Keratinocyte (primary cell): Measurements from ENCODE around the gene UQCRQ. TPM values are rescaled to one million over a fixed set of nuclear protein-coding genes. Genes with fewer than 3 reads are reported as not detected.

Experiments used
- DNase-seq: peaks from one replicate; pipeline ENCODE4 v3.0.0-alpha.2; 2011; ENCODE audit warnings: low read depth, missing footprints, low spot score
- FAIRE-seq: peaks from 2 replicates; lab custom pipeline; 2011; peaks lifted over from hg19 to GRCh38; lab: Jason Lieb, UNC
- H2AFZ ChIP-seq: 2 replicates; pipeline ENCODE4 v1.6.0; 2012; ENCODE audit warnings: low read length, control low read depth, inconsistent platforms; ENCODE audit not compliant: control insufficient read depth
- H3K27ac ChIP-seq: 2 replicates; pipeline ENCODE4 v1.5.1; 2011; ENCODE audit warnings: low read length; ENCODE audit not compliant: control insufficient read depth, insufficient read depth
- H3K27me3 ChIP-seq: 3 replicates; pipeline ENCODE4 v1.6.0; 2011; ENCODE audit warnings: low read length; ENCODE audit not compliant: control insufficient read depth, insufficient read depth; ENCODE audit errors: extremely low read depth
- H3K36me3 ChIP-seq, 2 experiments: 2 replicates in 1 of 2; 3 replicates in 1 of 2; pipeline ENCODE4 v1.5.1; 2011; ENCODE audit warnings: low read length in 2 of 2, mild to moderate bottlenecking in 1 of 2; ENCODE audit not compliant: control insufficient read depth in 2 of 2, insufficient read depth in 2 of 2; ENCODE audit errors: extremely low read depth in 1 of 2
- H3K4me1 ChIP-seq: 3 replicates; pipeline ENCODE4 v1.5.1; 2011; ENCODE audit warnings: low read length; ENCODE audit not compliant: control insufficient read depth, insufficient read depth; ENCODE audit errors: extremely low read depth
- H3K4me2 ChIP-seq: 3 replicates; pipeline ENCODE4 v1.6.0; 2011; ENCODE audit warnings: low read depth, low read length; ENCODE audit not compliant: control insufficient read depth, insufficient read depth; ENCODE audit errors: extremely low read depth
- H3K4me3 ChIP-seq, 3 experiments: fragments of 200-600 bp in 1 of 3; sonication (generic) in 1 of 3; 2 replicates in 2 of 3; 3 replicates in 1 of 3; pipeline ENCODE4 v1.5.1; 2011 to 2016; ENCODE audit warnings: low read length in 3 of 3, mild to moderate bottlenecking in 3 of 3, control low read depth in 2 of 3, inconsistent platforms in 1 of 3, low read depth in 1 of 3, mixed read lengths in 1 of 3, mixed run types in 1 of 3, moderate library complexity in 1 of 3; ENCODE audit not compliant: control insufficient read depth in 2 of 3, insufficient read depth in 2 of 3; ENCODE audit errors: extremely low read depth in 1 of 3
- H3K79me2 ChIP-seq: 2 replicates; pipeline ENCODE4 v1.6.0; 2012; ENCODE audit warnings: low read length; ENCODE audit not compliant: control insufficient read depth, insufficient read depth
- H3K9ac ChIP-seq: 3 replicates; pipeline ENCODE4 v1.6.0; 2011; ENCODE audit warnings: low read length; ENCODE audit not compliant: control insufficient read depth, insufficient read depth; ENCODE audit errors: extremely low read depth
- H3K9me1 ChIP-seq: 3 replicates; pipeline ENCODE4 v1.6.0; 2011; ENCODE audit warnings: low read length; ENCODE audit not compliant: control insufficient read depth, insufficient read depth; ENCODE audit errors: extremely low read depth
- H3K9me3 ChIP-seq: 2 replicates; pipeline ENCODE4 v1.5.1; 2012; ENCODE audit warnings: low read depth, low read length; ENCODE audit not compliant: control insufficient read depth
- H4K20me1 ChIP-seq: 3 replicates; pipeline ENCODE4 v1.6.0; 2011; ENCODE audit warnings: low read length; ENCODE audit not compliant: control insufficient read depth, insufficient read depth; ENCODE audit errors: extremely low read depth
- CTCF ChIP-seq, 3 experiments: IDR thresholded peaks in 1 of 3; conservative IDR thresholded peaks in 1 of 3; optimal IDR thresholded peaks in 1 of 3; 2 replicates in 2 of 3; 3 replicates in 1 of 3; pipeline versions ENCODE3 to v1.5.1; 2011; ENCODE audit warnings: low read length in 3 of 3, mild to moderate bottlenecking in 3 of 3, moderate library complexity in 2 of 3, control low read depth in 1 of 3, inconsistent platforms in 1 of 3; ENCODE audit not compliant: insufficient read depth in 2 of 3; ENCODE audit errors: extremely low read depth in 1 of 3
- EZH2 ChIP-seq: IDR thresholded peaks from one replicate; pipeline ENCODE4 v1.6.1; 2012; ENCODE audit warnings: inconsistent platforms, mild to moderate bottlenecking, low read length, moderate library complexity
- dilution Hi-C: fragments of 300-500 bp; cut with MboI; formaldehyde crosslinking; loops from one replicate; pipeline ENCODE4 v1.7.0; 2020; ENCODE audit warnings: low sequenced_read_pairs; ENCODE audit not compliant: extremely low pct_ligation_motif_present
- polyA plus RNA-seq, 5 experiments: library from polyadenylated mRNA; depleted of rRNA in 3 of 5; stranded (reverse) in 3 of 5; stranded (forward) in 1 of 5; unstranded in 1 of 5; fragments of >200 nt; gene quantifications; 1 replicate in 1 of 5; 2 replicates in 3 of 5; 3 replicates in 1 of 5; pipeline versions ENCODE4 v1.2.1 to v1.2.3, GENCODE V29; 2011 to 2012; ENCODE audit warnings: missing spikeins in 2 of 5, low read depth in 1 of 5, low replicate concordance in 1 of 5

UQCRQ gene
- polyA plus RNA-seq, 1 donor (not counting 4 experiments of a cell fraction or from before 2014, with no cell fraction given) = 488 TPM

DNA sequence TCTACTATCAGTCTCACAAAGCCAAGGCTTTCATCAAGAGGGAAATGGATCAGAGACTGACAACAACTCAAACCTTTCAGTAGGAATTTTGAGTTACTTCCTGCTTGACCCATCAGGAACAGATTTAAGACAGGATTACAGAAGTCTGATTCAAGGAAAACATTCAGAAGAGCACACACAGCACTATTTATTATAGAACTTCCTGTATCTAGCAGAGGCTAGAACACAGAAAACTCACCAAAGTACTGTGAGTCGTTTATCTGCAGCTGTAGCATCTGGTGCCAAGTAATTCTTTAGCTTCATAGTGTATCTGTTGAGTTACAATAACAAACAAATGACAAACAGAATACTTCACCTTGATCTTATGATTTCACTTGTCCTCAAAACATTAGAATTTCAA is 20.8 kb downstream of the UQCRQ start:
- H3K79me2 ChIP-seq = peaks cover 2% of the 10 kb centered on the region
- no peak overlapping the region for H3K4me2 ChIP-seq
- dilution Hi-C loops = no loop called here
- no peak overlapping the region for H3K9ac ChIP-seq
- H2AFZ ChIP-seq = no peak overlapping the region
- no peaks in the 10 kb centered on the region for H3K9me3 ChIP-seq
- H3K27ac ChIP-seq = no peak overlapping the region
- DNase-seq = no peak
- H3K27me3 ChIP-seq = no peaks in the 10 kb centered on the region
- H3K9me1 ChIP-seq = no peaks in the 10 kb centered on the region
- no peak overlapping the region for H3K4me3 ChIP-seq
- no peaks in the 10 kb centered on the region for H4K20me1 ChIP-seq
- no peak for FAIRE-seq
- TF ChIP-seq CTCF (optimal IDR thresholded peaks at IDR 0.05 in 1 of 3, IDR thresholded peaks at IDR 0.05 in 1 of 3, conservative IDR thresholded peaks at IDR 0.05 in 1 of 3; ENCODE audit: extremely low read depth in 1 of 3, insufficient read depth in 2 of 3, low read length in 3 of 3) (no peak), EZH2 (no peak)
- peaks cover 27 to 45% of the 10 kb centered on the region in 2 experiments for H3K36me3 ChIP-seq
- H3K4me1 ChIP-seq = no peaks in the 10 kb centered on the region

DNA sequence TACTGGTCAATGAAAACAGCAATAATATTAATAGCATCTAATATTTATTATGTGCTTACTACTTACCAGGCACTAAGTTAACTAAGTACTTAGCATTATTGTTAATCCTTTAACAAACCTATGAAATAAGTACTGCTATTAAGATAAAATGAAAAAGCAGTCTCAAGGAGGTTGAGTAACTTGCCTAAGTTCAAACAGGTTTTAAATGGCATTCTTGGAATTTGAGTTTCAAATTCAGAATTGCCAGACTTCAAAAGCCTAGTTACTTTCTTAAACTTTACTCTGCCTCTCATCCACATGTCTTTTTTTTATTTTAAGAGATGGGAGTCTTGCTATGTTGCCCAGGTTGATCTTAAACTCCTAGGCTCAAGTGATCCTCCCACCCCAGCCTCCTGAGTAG is 23.1 kb downstream of the UQCRQ start:
- no peaks in the 10 kb centered on the region for H3K4me1 ChIP-seq
- no peak for DNase-seq
- TF ChIP-seq CTCF (optimal IDR thresholded peaks at IDR 0.05 in 1 of 3, IDR thresholded peaks at IDR 0.05 in 1 of 3, conservative IDR thresholded peaks at IDR 0.05 in 1 of 3; ENCODE audit: extremely low read depth in 1 of 3, insufficient read depth in 2 of 3, low read length in 3 of 3) (no peak), EZH2 (no peak)
- H3K27me3 ChIP-seq = no peaks in the 10 kb centered on the region
- H4K20me1 ChIP-seq = no peaks in the 10 kb centered on the region
- no peak overlapping the region for H3K4me3 ChIP-seq
- no peak overlapping the region for H2AFZ ChIP-seq
- no peak overlapping the region for H3K27ac ChIP-seq
- dilution Hi-C loops = no loop called here
- peaks cover 2% of the 10 kb centered on the region for H3K79me2 ChIP-seq
- no peak overlapping the region for H3K4me2 ChIP-seq
- H3K9me1 ChIP-seq = no peaks in the 10 kb centered on the region
- H3K36me3 ChIP-seq = peaks cover 32 to 41% of the 10 kb centered on the region in 2 experiments
- no peak overlapping the region for H3K9ac ChIP-seq
- no peaks in the 10 kb centered on the region for H3K9me3 ChIP-seq
- FAIRE-seq = no peak
